ENCODE results near the gene TUFT1.

DNA sequence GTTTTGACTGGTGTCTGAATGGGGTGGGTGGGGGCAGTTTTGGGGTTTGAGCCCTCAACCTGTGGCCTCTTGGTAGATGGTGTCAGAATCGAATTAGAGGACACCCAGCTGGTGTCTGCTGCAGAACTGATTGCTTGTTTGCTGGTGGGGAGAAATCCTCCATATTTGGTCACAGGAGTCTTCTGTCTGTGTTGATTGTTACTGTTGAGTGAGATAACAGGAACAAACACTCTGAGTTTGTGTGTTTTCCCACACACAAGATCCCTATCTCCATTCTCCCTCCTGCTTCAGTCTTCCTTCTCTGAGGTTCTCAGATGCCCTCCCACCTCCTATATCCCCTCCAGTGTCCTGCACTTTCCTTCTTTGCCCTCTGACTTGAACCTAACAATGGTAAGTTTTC lies 48.0 kb upstream of the TUFT1 start:
- TF ChIP-seq POLR2A (IDR thresholded peaks at IDR 0.05; ENCODE audit: insufficient read depth in 1 of 2, low read depth in 2 of 2, low read length in 2 of 2) (no peak), CREB1 (IDR thresholded peaks at IDR 0.05) (no peak), CREB1 (CRISPR knock-in tag; IDR thresholded peaks at IDR 0.05) (no peak)
- TF ChIP-seq, protein P1, sequence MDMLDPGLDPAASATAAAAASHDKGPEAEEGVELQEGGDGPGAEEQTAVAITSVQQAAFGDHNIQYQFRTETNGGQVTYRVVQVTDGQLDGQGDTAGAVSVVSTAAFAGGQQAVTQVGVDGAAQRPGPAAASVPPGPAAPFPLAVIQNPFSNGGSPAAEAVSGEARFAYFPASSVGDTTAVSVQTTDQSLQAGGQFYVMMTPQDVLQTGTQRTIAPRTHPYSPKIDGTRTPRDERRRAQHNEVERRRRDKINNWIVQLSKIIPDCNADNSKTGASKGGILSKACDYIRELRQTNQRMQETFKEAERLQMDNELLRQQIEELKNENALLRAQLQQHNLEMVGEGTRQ (IDR thresholded peaks at IDR 0.05; ENCODE audit: low read depth, low read length) = no peak
- TF ChIP-seq, protein P1 (CRISPR knock-in tag; IDR thresholded peaks at IDR 0.05; ENCODE audit: borderline replicate concordance) = no peak
- TF ChIP-seq, protein P2, sequence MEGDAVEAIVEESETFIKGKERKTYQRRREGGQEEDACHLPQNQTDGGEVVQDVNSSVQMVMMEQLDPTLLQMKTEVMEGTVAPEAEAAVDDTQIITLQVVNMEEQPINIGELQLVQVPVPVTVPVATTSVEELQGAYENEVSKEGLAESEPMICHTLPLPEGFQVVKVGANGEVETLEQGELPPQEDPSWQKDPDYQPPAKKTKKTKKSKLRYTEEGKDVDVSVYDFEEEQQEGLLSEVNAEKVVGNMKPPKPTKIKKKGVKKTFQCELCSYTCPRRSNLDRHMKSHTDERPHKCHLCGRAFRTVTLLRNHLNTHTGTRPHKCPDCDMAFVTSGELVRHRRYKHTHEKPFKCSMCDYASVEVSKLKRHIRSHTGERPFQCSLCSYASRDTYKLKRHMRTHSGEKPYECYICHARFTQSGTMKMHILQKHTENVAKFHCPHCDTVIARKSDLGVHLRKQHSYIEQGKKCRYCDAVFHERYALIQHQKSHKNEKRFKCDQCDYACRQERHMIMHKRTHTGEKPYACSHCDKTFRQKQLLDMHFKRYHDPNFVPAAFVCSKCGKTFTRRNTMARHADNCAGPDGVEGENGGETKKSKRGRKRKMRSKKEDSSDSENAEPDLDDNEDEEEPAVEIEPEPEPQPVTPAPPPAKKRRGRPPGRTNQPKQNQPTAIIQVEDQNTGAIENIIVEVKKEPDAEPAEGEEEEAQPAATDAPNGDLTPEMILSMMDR (CRISPR knock-in tag; IDR thresholded peaks at IDR 0.05) = no peak
